Measurements from ENCODE around the gene KREMEN1. TPM values are rescaled to one million over a fixed set of nuclear protein-coding genes. Genes with fewer than 3 reads are reported as not detected.

KREMEN1 gene
- total and polyA plus RNA-seq, 10 of the 15 experiments (the other 5 are each of a cell fraction or from before 2014, with no cell fraction given): 0.10 to 2.5 (median 0.20) TPM; not detected in 1

DNA sequence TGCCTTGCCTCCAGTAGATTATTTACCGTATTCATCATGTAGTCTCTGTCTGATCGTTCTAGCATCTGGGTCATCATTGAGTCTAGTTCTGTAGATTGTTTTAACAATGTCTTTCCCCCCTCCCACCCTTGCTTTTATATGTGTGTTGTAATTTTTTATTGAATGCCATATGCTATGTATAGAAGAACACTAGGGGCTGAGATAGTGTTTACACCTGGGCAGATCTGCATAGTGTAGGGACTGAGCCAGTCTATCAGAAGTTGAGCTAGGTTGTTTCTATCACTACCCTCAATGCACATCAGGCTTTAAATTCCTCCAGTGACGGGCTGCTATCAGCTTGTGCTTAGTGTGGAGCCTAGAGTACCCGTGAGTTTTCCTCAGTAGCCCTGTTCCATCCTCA is 61.6 kb downstream of the KREMEN1 start:
- no peak for TF ChIP-seq NBN (IDR thresholded peaks at IDR 0.05)
- TF ChIP-seq, protein P1, sequence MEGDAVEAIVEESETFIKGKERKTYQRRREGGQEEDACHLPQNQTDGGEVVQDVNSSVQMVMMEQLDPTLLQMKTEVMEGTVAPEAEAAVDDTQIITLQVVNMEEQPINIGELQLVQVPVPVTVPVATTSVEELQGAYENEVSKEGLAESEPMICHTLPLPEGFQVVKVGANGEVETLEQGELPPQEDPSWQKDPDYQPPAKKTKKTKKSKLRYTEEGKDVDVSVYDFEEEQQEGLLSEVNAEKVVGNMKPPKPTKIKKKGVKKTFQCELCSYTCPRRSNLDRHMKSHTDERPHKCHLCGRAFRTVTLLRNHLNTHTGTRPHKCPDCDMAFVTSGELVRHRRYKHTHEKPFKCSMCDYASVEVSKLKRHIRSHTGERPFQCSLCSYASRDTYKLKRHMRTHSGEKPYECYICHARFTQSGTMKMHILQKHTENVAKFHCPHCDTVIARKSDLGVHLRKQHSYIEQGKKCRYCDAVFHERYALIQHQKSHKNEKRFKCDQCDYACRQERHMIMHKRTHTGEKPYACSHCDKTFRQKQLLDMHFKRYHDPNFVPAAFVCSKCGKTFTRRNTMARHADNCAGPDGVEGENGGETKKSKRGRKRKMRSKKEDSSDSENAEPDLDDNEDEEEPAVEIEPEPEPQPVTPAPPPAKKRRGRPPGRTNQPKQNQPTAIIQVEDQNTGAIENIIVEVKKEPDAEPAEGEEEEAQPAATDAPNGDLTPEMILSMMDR (IDR thresholded peaks at IDR 0.05 in 2 of 3, conservative IDR thresholded peaks at IDR 0.05 in 1 of 3; ENCODE audit: control insufficient read depth in 2 of 3, extremely low read depth in 1 of 3, insufficient read depth in 1 of 3, low read depth in 3 of 3, low read length in 3 of 3): no peak
- TF ChIP-seq TAF1 (IDR thresholded peaks at IDR 0.05; ENCODE audit: borderline replicate concordance, low read depth, low read length): no peak
- no peak for TF ChIP-seq RAD21 (IDR thresholded peaks at IDR 0.05; ENCODE audit: insufficient read depth, low read depth, low read length)
- TF ChIP-seq BHLHE40 (IDR thresholded peaks at IDR 0.05; ENCODE audit: borderline replicate concordance in 1 of 2, low read depth in 2 of 2, low read length in 1 of 2): no peak
- TF ChIP-seq ETV6 (conservative IDR thresholded peaks at IDR 0.05 in 1 of 2, IDR thresholded peaks at IDR 0.05 in 1 of 2; ENCODE audit: borderline replicate concordance in 1 of 2, low read depth in 1 of 2): no peak
- TF ChIP-seq POLR2AphosphoS2 (IDR thresholded peaks at IDR 0.05; ENCODE audit: low read depth, low read length): no peak
- TF ChIP-seq ZSCAN29 (IDR thresholded peaks at IDR 0.05): no peak
- TF ChIP-seq POLR2A (IDR thresholded peaks at IDR 0.05; ENCODE audit: low read depth, low read length): no peak
- no peak for TF ChIP-seq SRF (IDR thresholded peaks at IDR 0.05; ENCODE audit: low read depth in 2 of 2, low read length in 2 of 2)
- TF ChIP-seq, protein P2, sequence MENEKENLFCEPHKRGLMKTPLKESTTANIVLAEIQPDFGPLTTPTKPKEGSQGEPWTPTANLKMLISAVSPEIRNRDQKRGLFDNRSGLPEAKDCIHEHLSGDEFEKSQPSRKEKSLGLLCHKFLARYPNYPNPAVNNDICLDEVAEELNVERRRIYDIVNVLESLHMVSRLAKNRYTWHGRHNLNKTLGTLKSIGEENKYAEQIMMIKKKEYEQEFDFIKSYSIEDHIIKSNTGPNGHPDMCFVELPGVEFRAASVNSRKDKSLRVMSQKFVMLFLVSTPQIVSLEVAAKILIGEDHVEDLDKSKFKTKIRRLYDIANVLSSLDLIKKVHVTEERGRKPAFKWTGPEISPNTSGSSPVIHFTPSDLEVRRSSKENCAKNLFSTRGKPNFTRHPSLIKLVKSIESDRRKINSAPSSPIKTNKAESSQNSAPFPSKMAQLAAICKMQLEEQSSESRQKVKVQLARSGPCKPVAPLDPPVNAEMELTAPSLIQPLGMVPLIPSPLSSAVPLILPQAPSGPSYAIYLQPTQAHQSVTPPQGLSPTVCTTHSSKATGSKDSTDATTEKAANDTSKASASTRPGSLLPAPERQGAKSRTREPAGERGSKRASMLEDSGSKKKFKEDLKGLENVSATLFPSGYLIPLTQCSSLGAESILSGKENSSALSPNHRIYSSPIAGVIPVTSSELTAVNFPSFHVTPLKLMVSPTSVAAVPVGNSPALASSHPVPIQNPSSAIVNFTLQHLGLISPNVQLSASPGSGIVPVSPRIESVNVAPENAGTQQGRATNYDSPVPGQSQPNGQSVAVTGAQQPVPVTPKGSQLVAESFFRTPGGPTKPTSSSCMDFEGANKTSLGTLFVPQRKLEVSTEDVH (IDR thresholded peaks at IDR 0.05; ENCODE audit: low read depth, partially characterized antibody): no peak
- no peak for TF ChIP-seq BACH1 (IDR thresholded peaks at IDR 0.05; ENCODE audit: borderline replicate concordance)
- TF ChIP-seq, protein P3, sequence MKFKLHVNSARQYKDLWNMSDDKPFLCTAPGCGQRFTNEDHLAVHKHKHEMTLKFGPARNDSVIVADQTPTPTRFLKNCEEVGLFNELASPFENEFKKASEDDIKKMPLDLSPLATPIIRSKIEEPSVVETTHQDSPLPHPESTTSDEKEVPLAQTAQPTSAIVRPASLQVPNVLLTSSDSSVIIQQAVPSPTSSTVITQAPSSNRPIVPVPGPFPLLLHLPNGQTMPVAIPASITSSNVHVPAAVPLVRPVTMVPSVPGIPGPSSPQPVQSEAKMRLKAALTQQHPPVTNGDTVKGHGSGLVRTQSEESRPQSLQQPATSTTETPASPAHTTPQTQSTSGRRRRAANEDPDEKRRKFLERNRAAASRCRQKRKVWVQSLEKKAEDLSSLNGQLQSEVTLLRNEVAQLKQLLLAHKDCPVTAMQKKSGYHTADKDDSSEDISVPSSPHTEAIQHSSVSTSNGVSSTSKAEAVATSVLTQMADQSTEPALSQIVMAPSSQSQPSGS (IDR thresholded peaks at IDR 0.05; ENCODE audit: low read length): no peak
- TF ChIP-seq MEF2B (IDR thresholded peaks at IDR 0.05; ENCODE audit: partially characterized antibody, poor library complexity, severe bottlenecking): no peak
- ChIA-PET CTCF (interaction anchor here (0.5 to 1.0 kb wide), 2 partner anchors 111 to 1282 kb away, joined by 3 read pairs; no protein-coding TSS in a partner anchor), SMC1A (ENCODE audit: uncharacterized antibody, unreplicated experiment) (no interaction called here), RAD21 (ENCODE audit: unreplicated experiment) (no interaction called here), POLR2A (no interaction called here)
- no peak overlapping the region for H3K27ac ChIP-seq (ENCODE audit: control insufficient read depth, insufficient read depth)
- intact Hi-C loops (cut with micrococcal nuclease; ENCODE audit: unreplicated experiment): no loop called here
- in situ Hi-C loops (cut with MboI): no loop called here
- no peak overlapping the region for H3K4me2 ChIP-seq (ENCODE audit: control insufficient read depth, insufficient read depth)
- no peak for ATAC-seq
- no peaks in the 10 kb centered on the region for H3K79me2 ChIP-seq (ENCODE audit: control insufficient read depth, insufficient read depth, low read length)
- H3K9ac ChIP-seq (ENCODE audit: control insufficient read depth, insufficient read depth, low read length): no peak overlapping the region
- 43% methylated on average over 4 of the region's 4 CpGs for whole genome bisulfite sequencing (ENCODE audit: insufficient coverage, insufficient replicate concordance, low lambda C conversion rate, missing lambda C conversion rate)
- no peak for FAIRE-seq
- no peaks in the 10 kb centered on the region for H4K20me1 ChIP-seq (ENCODE audit: control insufficient read depth, insufficient read depth)
- H3K36me3 ChIP-seq (ENCODE audit: control insufficient read depth in 2 of 2, insufficient read depth in 2 of 2, low read length in 1 of 2): no peaks in the 10 kb centered on the region
- no peak overlapping the region for H2AFZ ChIP-seq (ENCODE audit: control insufficient read depth, low read depth, low read length)
- H3K4me3 ChIP-seq: no peak overlapping the region
- no peaks in the 10 kb centered on the region for H3K27me3 ChIP-seq (replicated peaks in 1 of 2; ENCODE audit: control insufficient read depth in 2 of 2, insufficient read depth in 2 of 2, low read length in 1 of 2)
- no peak for DNase-seq (ENCODE audit: low read depth, low spot score)
- BruUV-seq (replicated peaks): no TSS peak
- H3K4me1 ChIP-seq (ENCODE audit: control insufficient read depth, insufficient read depth, low read length): no peaks in the 10 kb centered on the region
- no peaks in the 10 kb centered on the region for H3K9me3 ChIP-seq (replicated peaks; ENCODE audit: control insufficient read depth, insufficient read depth, low read length)
